ENCODE data around the gene C22orf15. TPM values are rescaled to one million over a fixed set of nuclear protein-coding genes. Genes with fewer than 3 reads are reported as not detected.
A peak's percentile ranks its signal among the peaks of the same experiment; 100 is the strongest.
"Not testable (repeated sequence)": the region's sequence is repeated elsewhere in the genome, so short reads cannot be mapped to it uniquely, and the experiment has no call there.

C22orf15 gene, protein sequence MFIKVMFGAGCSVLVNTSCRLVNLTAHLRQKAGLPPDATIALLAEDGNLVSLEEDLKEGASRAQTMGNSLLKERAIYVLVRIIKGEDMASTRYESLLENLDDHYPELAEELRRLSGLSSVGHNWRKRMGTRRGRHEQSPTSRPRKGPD
- total RNA-seq = not detected

DNA sequence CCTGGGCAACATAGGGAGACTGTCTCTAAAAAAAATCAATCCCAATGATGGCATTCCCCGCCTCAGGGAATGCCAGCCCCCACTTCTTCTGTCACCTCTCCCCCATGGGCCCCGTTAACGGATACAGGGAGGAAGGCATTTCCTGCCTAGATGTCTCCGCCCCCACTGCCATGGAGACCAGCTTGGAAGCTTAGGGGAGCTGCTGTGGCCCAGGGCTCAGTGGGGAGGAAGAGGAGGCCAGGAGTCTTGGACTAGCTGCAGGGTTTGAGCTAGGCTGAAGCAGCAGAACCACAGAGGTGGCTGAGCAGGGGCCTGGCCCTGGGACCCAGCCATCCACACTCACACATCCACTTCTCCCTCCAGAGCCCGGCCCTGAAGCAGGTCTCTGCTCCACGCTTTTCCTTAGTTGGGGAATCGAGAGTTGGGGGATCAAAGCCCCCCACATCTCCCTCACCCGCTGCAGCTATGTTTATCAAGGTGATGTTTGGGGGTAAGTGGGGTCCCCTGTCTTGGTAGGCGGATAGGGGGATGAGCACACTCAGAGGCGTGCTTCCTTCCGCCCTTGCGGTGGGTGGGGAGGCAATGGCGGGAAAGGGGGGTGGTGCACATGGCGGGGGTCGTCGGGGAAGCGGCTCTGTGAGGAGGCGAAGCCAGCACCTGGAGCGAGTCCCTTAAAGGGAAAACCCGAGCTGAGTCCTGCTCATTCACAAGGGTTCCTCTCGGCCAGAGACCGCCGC is at the start of gene C22orf15:
C22orf15 (plus strand) TSS at position 149 of the 737 bp plus-strand sequence; CDS start at position 466, 317 bp downstream.
- ATAC-seq = no peak
- no peak for DNase-seq (ENCODE audit: low spot score)

DNA sequence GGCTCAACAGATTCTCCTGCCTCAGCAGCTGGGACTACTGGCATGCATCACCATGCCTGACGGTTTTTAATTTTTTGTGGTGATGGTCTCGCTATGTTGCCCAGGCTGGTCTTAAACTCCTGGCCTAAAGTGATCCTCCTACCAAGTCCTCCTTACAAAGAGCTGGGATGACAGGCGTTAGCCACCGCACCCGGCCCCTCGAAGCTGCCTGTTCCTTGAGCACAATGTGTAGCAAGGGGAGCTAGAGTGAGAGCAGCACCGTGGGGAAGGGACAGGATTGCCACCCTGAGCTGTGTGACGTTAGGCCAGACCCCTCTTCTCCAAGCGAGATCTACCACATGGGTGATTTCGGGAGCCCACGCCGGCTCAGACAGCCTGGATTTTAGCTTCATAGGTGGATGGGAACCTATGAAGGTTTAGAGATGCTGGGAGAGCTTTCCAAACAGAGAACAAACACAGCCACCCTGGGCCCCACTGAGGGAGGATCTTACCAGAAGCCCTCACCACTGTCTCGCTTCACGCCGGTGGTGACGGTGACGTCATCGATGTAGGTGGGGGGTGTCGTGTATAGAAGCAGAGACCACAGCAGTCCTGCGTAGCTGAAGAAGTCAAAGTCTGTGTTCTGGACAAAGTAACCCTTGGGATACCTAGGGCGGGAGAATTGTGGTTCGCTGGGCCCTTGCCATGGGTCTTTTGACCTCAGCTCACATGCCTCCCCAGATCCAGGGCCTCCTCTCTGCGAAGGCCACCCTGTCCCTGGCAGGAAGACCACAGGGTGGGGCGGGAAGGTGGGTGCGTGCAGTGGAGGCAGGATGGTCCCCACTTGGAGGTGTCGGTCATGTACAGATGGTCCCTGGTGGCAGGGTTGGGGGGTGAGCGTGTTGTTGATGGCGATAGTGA is 48.8 kb upstream of the C22orf15 start:
- DNase-seq (ENCODE audit: low spot score) (no peak), ATAC-seq (no peak)

DNA sequence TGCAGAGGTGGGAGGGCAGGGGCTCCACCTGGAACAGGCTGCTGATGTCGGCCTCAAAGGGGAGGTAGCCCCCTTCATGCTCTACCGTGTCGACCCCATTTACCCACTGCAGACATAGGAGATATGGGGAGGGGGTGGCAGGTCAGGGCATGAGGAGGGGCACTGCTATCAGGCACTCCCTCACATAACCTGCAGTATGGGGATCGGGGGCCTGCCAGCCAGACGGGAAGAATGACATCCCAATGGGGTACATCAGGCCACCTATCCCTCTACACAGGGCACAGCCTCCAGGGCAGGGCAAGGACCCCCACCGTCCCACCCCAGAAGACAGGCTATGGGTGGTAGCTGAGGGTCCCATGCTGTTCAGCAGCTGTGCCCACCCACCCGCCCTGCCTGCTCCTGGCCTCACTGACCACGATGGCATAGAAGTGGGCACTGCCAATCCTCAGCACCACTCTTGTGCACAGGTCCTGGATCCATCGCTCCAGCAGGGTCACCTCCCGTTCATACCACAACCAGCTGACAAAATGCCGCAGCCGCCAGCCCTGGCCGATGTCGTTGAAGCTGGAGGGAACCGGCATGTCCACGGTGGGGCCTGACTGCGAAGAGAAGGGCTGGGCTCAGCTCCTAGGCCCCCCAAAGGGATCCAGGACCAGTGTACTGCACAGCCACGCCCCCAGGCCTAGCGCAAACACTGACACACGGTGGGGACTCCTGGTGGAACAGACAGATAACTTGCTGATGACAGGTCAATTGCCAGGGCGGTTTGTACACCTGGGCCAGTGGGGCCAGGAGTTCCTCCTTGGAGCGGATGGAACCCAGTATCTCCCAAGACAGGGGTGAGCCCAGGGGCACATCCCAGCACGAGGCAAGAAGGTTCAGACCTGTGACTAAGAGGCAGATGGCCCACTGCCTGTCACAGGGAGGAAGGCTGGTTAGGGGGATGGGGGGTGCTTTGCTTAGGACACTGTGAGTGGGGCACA is 47.9 kb upstream of the C22orf15 start:
- DNase-seq (ENCODE audit: low spot score) (no peak), ATAC-seq (no peak)

GRCh38 chr22:23715806-23716375 is 46.9 kb upstream of the C22orf15 start:
- ATAC-seq (no peak), DNase-seq (ENCODE audit: low spot score) (no peak)

- ATAC-seq (peak; percentile 98), DNase-seq (ENCODE audit: low spot score) (peak; percentile 86)
Observed at GRCh38 chr22:23716811-23717801, 45.7 kb upstream of the C22orf15 start.

GRCh38 chr22:23718371-23719165 is 44.2 kb upstream of the C22orf15 start:
- no peak for ATAC-seq
- DNase-seq (ENCODE audit: low spot score) = no peak

DNA sequence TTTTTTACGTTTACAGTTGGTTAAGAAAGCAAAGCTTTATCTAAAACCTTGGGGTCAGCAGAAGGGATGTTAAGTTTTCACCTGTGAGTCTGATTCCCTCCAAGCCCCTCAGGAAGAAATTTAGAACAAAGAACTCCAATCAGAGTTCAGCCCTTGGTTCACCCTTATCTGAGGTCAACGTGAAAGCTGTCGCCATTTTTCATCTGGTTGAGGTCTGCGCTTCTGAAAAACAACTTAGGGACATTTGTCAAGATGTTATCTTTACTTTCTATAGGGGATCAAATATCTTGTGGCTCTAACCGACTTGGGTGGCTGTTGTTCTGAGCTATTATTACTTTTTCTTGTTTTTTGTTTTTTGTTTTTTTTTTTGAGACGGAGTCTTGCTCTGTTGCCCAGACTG is 41.9 kb upstream of the C22orf15 start:
- no peak for ATAC-seq
- no peak for DNase-seq (ENCODE audit: low spot score)

DNA sequence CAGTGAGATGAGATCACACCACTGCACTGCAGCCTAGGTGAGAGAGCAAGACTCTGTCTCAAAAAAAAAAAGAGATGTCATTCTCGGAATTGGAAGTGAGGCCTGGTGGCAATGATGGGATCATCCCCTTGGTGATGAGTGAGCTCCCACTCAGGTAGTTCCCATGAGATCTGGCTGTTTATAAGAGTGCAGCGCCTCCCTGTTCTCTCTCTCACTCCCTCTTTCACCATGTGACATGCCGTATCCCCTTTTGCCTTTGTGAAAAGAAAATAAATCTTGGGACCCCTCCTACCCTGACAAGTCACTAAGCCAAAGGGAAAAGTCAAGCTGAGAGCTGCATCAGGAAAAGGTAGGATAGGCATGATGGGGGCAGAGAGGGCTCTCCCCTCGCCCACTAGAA is 40.6 kb upstream of the C22orf15 start:
- no peak for DNase-seq (ENCODE audit: low spot score)
- ATAC-seq = no peak

- DNase-seq (ENCODE audit: low spot score) (no peak), ATAC-seq (no peak)
Observed at GRCh38 chr22:23722724-23723123, 40.1 kb upstream of the C22orf15 start.

DNA sequence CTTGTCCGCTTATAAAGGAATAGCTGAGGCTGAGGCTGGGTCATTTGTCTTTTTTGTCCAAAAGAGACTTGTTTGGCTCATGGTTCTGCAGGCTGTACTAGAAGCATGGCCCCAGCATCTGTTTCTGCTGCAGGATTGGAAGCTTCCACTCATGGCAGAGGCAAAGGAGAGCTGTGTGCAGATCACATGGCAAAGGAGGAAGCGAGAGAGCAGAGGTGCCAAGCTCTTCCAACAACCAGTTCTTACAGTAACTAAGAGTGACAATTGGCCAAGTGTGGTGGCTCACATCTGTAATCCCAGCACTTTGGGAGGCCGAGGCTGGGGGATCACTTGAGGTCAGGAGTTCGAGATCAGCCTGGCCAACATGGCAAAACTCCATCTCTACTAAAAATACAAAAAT is 34.7 kb upstream of the C22orf15 start:
- ATAC-seq = not testable (repeated sequence)

GRCh38 chr22:23737696-23738095 is 25.1 kb upstream of the C22orf15 start:
- DNase-seq (ENCODE audit: low spot score) (no peak), ATAC-seq (no peak)

More for the DNA sequence above, 34.7 kb upstream of the C22orf15 start:
- not testable (repeated sequence) for DNase-seq (ENCODE audit: low spot score)

DNA sequence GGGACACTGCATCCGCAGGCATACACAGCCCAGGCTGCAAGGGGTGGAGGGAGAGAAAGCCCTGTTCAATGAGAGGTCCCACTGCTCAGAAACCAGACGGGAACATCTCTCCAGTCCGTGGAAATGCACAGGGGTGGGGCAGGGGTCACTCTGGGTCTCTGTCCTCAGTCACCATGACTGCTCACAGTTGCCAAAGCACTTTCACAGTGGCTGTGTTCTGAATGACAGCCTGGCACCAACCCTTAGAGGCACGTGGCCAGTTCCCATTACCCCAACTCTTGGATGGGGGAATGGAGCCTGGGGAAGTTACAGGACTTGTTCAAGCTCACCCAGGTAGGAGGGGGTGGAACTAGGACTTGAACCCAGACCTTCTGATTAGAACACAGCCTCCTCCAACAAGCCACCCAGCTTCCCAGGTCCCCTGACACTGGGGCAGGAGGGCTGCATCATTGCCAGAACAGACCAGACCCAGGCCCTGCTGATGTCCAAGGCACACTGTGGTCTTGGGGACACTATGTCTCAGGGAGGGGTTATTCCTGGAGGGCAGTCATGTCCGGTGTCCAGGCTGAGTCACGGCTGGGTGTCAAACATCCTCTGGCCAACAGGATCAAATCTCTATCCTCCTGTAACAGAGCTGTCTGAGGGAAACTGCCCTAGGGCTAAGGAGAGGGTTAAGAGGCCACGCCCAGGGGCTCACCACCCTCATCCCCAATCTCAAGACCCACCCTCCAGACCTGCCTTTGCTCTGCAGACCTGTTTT is 20.1 kb upstream of the C22orf15 start:
- DNase-seq (ENCODE audit: low spot score) = no peak
- no peak for ATAC-seq

- DNase-seq (ENCODE audit: low spot score) (no peak), ATAC-seq (no peak)
Observed at GRCh38 chr22:23743303-23743705, 19.5 kb upstream of the C22orf15 start.

DNA sequence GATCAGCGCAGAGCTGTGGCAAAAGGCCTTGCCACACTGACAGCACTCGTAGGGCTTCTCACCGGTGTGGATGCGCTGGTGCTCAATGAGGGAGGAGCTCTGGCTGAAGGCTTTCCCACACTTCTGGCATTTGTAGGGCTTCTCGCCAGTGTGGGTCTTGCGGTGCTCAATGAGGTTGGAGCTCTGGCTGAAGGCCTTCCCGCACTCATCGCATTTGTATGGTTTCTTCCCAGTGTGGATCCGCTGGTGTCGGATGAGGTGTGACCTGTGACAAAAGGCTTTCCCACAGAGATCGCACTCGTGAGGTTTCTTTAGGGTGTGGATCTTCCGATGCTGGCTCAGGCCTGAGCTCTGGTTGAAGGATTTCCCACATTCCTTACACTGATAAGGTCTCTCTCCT is 18.8 kb upstream of the C22orf15 start:
- no peak for ATAC-seq
- DNase-seq (ENCODE audit: low spot score) = no peak

GRCh38 chr22:23744485-23744884 is 18.3 kb upstream of the C22orf15 start:
- no peak for ATAC-seq
- no peak for DNase-seq (ENCODE audit: low spot score)

DNA sequence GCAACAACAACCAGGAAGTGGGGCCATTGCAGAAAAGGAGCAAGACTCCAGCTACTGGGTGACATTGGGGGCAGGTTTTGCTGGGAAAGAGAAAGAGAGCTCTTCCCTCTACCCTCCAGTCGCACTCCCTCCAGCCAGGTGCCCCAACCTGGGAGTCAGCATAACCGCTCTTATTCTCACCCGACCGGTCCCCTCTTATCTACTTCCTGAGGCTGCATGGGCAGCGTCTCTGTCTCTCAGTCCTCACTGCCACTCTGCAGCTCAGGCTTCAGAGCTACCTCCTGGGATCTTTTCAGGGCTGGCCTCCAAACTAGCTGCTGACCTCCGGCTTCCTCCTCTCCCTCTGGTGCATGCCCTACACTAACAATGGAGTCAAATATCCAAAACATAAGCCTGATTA is 17.0 kb upstream of the C22orf15 start:
- DNase-seq (ENCODE audit: low spot score) = no peak
- no peak for ATAC-seq

- no peak for DNase-seq (ENCODE audit: low spot score)
- no peak for ATAC-seq
Observed at GRCh38 chr22:23749841-23750301, 12.9 kb upstream of the C22orf15 start.
